ENCODE data around the gene HEY2. TPM values are rescaled to one million over a fixed set of nuclear protein-coding genes. Genes with fewer than 3 reads are reported as not detected.
"Not testable (repeated sequence)": the region's sequence is repeated elsewhere in the genome, so short reads cannot be mapped to it uniquely, and the experiment has no call there.

The HEY2 gene
- polyA plus RNA-seq, 2 of the 4 experiments (the other 2 are of a cell fraction) = 0.09 TPM; not detected in 1

GRCh38 chr6:125773387-125774341 lies 24.2 kb downstream of the HEY2 start:
- H3K4me2 ChIP-seq = no peak overlapping the region
- peaks cover 7% of the 10 kb centered on the region; the same call in 1 of the 3 replicates for H3K9me3 ChIP-seq
- no peaks in the 10 kb centered on the region for H3K4me1 ChIP-seq
- POLR2A ChIA-PET = no interaction called here
- DNase-seq (ENCODE audit: low read depth in 1 of 2, low spot score in 1 of 2) (no peak), FAIRE-seq (no peak), ATAC-seq (no peak)
- CTCF ChIA-PET = interaction anchor here (1.0 to 1.4 kb wide), 2 partner anchors 460 to 463 kb away, joined by 3 read pairs; no protein-coding TSS in a partner anchor
- no peak overlapping the region for H3K27ac ChIP-seq
- TF ChIP-seq RFX5 (IDR thresholded peaks at IDR 0.05) = no peak
- TF ChIP-seq NFE2L2 (conservative IDR thresholded peaks at IDR 0.05; ENCODE audit: low read length) = no peak
- TF ChIP-seq BHLHE40 (IDR thresholded peaks at IDR 0.05; ENCODE audit: low read depth, low read length) = no peak
- TF ChIP-seq CHD4 (IDR thresholded peaks at IDR 0.05; ENCODE audit: borderline replicate concordance) = no peak
- no peak for TF ChIP-seq CHD2 (IDR thresholded peaks at IDR 0.05; ENCODE audit: low read length, partially characterized antibody)
- no peak for TF ChIP-seq POLR2A (IDR thresholded peaks at IDR 0.05; ENCODE audit: low read length)
- TF ChIP-seq CBX8 (IDR thresholded peaks at IDR 0.05) = no peak
- no peak for TF ChIP-seq CEBPB (IDR thresholded peaks at IDR 0.05)
- no peak for TF ChIP-seq PHF8 (IDR thresholded peaks at IDR 0.05; ENCODE audit: borderline replicate concordance, low read depth)
- no peak for TF ChIP-seq NR3C1 (IDR thresholded peaks at IDR 0.05)
- no peak for TF ChIP-seq FOSL2 (IDR thresholded peaks at IDR 0.05)
- TF ChIP-seq FOSL2 (CRISPR knock-in tag; IDR thresholded peaks at IDR 0.05) = no peak
- H3K4me3 ChIP-seq = no peak overlapping the region
- 86% methylated on average over 4 of the region's 4 CpGs for WGBS (ENCODE audit: missing lambda C conversion rate)

- H3K4me2 ChIP-seq; H3K4me1 ChIP-seq; ATAC-seq; FAIRE-seq; DNase-seq (ENCODE audit: low read depth in 1 of 2, low spot score in 1 of 2); H3K9me3 ChIP-seq; POLR2A ChIA-PET; H3K4me3 ChIP-seq; H3K27ac ChIP-seq: not testable (repeated sequence)
- WGBS (ENCODE audit: missing lambda C conversion rate) = 61% methylated on average over 13 of the region's 14 CpGs
- CTCF ChIA-PET = interaction anchor here (3.1 kb wide), 1 partner anchor 462 kb away, joined by 11 read pairs; no protein-coding TSS in a partner anchor
Observed at GRCh38 chr6:125776107-125776826, 26.8 kb downstream of the HEY2 start.

- ATAC-seq = peak; percentile 85 to 89
- Histone ChIP-seq H3K4me3 (peak overlapping the region; percentile 53), H3K4me2 (peak overlapping the region; percentile 76), H3K4me1 (peaks cover 23% of the 10 kb centered on the region), H3K9me3 (no peaks in the 10 kb centered on the region), H3K27ac (peak overlapping the region; percentile 88 to 91)
- CTCF ChIA-PET = interaction anchor here (1.3 to 2.3 kb wide), 6 partner anchors 10 to 469 kb away, joined by 3 to 22 read pairs (median 9); partner anchors contain the start of genes HINT3 and NCOA7
- FAIRE-seq = no peak
- peak; percentile 75 to 91 for DNase-seq (ENCODE audit: low read depth in 1 of 2, low spot score in 1 of 2)
- TF ChIP-seq ZNF302 (CRISPR knock-in tag; IDR thresholded peaks at IDR 0.05) (no peak), SREBF2 (IDR thresholded peaks at IDR 0.05) (peak; percentile 74), CEBPB (IDR thresholded peaks at IDR 0.05) (peak; percentile 40 to 80; a peak in 3 of 4 replicates), RARB (CRISPR knock-in tag; IDR thresholded peaks at IDR 0.05) (no peak), FOSL2 (IDR thresholded peaks at IDR 0.05) (no peak), FOSL2 (CRISPR knock-in tag; IDR thresholded peaks at IDR 0.05) (no peak)
- TF ChIP-seq, protein P1, sequence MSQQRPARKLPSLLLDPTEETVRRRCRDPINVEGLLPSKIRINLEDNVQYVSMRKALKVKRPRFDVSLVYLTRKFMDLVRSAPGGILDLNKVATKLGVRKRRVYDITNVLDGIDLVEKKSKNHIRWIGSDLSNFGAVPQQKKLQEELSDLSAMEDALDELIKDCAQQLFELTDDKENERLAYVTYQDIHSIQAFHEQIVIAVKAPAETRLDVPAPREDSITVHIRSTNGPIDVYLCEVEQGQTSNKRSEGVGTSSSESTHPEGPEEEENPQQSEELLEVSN (IDR thresholded peaks at IDR 0.05; ENCODE audit: borderline replicate concordance, low read depth) = no peak
- TF ChIP-seq, protein P2, sequence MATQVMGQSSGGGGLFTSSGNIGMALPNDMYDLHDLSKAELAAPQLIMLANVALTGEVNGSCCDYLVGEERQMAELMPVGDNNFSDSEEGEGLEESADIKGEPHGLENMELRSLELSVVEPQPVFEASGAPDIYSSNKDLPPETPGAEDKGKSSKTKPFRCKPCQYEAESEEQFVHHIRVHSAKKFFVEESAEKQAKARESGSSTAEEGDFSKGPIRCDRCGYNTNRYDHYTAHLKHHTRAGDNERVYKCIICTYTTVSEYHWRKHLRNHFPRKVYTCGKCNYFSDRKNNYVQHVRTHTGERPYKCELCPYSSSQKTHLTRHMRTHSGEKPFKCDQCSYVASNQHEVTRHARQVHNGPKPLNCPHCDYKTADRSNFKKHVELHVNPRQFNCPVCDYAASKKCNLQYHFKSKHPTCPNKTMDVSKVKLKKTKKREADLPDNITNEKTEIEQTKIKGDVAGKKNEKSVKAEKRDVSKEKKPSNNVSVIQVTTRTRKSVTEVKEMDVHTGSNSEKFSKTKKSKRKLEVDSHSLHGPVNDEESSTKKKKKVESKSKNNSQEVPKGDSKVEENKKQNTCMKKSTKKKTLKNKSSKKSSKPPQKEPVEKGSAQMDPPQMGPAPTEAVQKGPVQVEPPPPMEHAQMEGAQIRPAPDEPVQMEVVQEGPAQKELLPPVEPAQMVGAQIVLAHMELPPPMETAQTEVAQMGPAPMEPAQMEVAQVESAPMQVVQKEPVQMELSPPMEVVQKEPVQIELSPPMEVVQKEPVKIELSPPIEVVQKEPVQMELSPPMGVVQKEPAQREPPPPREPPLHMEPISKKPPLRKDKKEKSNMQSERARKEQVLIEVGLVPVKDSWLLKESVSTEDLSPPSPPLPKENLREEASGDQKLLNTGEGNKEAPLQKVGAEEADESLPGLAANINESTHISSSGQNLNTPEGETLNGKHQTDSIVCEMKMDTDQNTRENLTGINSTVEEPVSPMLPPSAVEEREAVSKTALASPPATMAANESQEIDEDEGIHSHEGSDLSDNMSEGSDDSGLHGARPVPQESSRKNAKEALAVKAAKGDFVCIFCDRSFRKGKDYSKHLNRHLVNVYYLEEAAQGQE (IDR thresholded peaks at IDR 0.05) = 0 out of 2 replicates have a peak, but pooled peaks have one; percentile 11
- WGBS (ENCODE audit: missing lambda C conversion rate) = 9% methylated on average over 17 of the region's 17 CpGs
- POLR2A ChIA-PET = interaction anchor here (1.5 to 2.7 kb wide), 3 partner anchors 11 to 206 kb away, joined by 5 to 47 read pairs (median 9); partner anchors contain the start of genes NCOA7 and TRMT11
Observed at GRCh38 chr6:125779924-125780539, 30.6 kb downstream of the HEY2 start.

All from A549 (cell line).